GM21619 (cell line): ENCODE results near the gene PLEKHH2.
A peak's percentile ranks its signal among the peaks of the same experiment; 100 is the strongest.
"Not testable (repeated sequence)": the region's sequence is repeated elsewhere in the genome, so short reads cannot be mapped to it uniquely, and the experiment has no call there.

ENCODE experiments used
- ATAC-seq: cut with Tn5 transposase; IDR thresholded peaks from one replicate; pipeline ENCODE4 v1.9.1; 2021; ENCODE audit not compliant: unreplicated experiment

PLEKHH2 gene

DNA sequence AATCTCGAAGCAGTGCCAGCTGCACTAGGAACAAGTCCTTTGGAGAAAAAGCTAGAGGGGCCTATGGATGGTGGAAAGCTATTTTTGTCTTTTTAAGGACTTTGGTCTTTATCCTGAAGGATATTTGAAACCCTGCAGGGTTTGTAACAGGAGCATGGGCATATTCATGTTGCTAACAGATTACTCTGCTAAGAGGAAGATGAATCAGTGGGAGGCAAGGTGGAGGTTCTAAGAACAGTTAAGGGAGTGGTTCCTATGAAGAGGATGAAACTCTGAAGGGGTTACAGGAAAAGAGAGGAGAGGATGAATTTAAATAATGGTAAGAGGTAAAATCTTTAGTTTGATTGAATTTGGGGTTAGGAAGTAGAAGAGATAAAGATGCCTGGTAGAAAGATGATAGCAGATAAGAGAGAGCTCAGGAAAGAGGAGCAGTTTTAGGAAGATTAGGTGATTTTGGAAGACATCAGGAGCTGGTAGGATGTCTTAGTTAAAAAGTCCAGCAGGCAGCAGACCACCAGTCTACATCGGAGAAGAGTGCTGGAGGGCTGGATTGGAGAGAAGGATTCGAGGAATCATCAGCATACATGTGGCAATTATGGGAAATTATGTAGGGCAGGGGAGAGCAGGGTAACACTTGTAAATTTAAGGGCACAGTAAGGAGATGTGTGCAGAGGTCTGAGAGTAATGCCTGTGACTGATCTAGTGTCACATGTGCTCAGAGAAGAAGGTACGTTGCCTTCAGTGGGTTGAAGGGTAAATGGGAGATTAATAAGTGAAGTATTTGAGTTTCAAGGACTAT lies 78.4 kb downstream of the PLEKHH2 start:
- no peak for ATAC-seq

DNA sequence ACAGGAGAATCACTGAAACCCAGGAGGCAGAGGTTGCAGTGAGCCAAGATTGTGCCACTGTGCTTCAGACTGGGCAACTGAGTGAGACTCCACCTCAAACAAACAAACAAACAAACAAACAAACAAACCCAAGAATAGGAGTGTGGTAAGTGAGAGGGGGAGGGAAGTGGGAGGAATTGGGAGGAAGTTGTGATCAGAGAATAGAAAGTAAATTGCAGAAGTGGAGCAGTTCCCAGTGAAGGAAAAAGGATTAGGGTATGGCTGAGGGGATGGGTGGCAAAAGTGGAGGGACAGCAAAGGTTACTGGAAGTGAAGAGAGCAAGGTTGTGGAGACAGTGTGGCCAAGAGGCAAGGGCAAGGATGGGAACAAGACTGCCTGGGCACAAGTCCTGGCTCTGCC lies 80.3 kb downstream of the PLEKHH2 start:
- ATAC-seq = no peak

DNA sequence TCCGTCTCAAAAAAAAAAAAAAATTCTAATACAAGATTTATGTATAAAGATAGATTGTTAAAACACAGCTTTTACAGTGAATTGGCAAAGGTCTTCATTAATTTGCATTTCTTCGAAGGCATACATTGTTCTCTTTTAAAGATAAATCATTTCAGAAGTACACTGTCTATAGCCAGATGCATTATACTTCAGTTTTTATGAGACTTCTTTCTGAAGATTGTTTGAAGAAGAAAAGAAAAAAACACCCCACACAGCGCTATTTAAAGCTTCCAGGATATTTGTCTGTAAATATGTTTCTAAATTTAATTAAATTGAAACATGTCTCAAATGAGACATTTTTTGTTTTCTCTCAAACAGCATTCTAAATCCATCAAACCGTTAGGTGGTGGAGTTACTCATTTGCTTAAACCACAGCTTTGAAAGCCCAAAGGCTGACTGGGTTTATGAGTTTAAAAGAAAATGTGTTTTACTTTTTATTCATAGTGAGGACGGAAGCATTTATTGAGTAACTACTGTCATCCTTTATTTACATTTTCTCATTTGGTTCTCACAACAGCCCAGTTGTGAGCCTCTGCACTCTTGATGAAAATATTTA lies 81.6 kb downstream of the PLEKHH2 start:
- ATAC-seq = peak; percentile 78

- ATAC-seq = no peak
Observed at GRCh38 chr2:43724728-43725526, 87.9 kb downstream of the PLEKHH2 start.

GRCh38 chr2:43725711-43726246 lies 88.7 kb downstream of the PLEKHH2 start:
- ATAC-seq = no peak

DNA sequence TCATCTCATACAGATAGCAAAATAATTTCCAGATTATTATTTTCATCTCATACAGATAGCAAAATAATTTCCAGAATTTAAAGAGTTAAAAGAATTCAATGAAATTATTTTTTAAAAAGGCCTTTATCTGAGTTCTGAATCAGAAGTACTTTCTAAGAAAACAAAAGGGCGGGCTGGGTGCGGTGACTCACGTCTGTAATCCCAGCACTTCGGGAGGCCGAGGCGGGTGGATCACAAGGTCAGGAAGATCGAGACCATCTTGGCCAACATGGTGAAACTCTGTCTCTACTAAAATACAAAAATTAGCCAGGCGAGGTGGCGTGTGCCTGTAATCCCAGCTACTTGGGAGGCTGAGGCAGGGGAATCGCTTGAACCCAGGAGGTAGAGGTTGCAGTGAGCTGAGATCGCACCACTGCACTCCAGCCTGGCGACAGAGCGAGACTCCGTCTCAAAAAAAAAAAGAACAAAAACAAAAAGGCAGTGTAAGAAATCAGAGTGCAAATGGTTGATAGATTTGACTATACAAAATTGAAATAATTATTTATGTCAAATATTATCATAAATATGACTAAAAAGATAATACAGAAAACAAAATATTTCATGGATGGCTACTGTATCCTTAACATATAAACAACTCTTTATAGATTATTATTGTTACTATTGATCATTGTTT lies 90.0 kb downstream of the PLEKHH2 start:
- ATAC-seq = not testable (repeated sequence)

- no peak for ATAC-seq
Observed at GRCh38 chr2:43727634-43728014, 90.6 kb downstream of the PLEKHH2 start.

- no peak for ATAC-seq
Observed at GRCh38 chr2:43729491-43730174, 92.6 kb downstream of the PLEKHH2 start.

- no peak for ATAC-seq
Observed at GRCh38 chr2:43731211-43731610, 94.2 kb downstream of the PLEKHH2 start.

DNA sequence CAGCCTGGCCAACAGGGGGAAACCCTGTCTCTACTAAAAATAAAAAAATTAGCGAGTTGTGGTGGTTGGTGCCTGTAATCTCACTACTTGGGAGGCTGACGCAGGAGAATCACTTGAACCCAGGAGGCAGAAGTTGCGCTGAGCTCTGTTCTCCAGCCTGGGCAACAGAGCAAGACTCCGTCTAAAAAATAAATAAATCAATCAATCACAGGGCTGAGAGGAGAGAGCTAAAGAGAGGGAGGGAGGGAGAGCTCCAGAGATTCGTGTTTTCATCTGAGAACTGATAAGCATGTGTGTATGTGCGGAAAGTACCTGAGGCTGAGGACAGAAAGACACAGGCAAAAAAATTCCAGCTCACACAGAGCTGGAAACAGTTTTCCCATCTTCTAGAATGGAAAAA lies 99.6 kb downstream of the PLEKHH2 start:
- ATAC-seq = no peak

DNA sequence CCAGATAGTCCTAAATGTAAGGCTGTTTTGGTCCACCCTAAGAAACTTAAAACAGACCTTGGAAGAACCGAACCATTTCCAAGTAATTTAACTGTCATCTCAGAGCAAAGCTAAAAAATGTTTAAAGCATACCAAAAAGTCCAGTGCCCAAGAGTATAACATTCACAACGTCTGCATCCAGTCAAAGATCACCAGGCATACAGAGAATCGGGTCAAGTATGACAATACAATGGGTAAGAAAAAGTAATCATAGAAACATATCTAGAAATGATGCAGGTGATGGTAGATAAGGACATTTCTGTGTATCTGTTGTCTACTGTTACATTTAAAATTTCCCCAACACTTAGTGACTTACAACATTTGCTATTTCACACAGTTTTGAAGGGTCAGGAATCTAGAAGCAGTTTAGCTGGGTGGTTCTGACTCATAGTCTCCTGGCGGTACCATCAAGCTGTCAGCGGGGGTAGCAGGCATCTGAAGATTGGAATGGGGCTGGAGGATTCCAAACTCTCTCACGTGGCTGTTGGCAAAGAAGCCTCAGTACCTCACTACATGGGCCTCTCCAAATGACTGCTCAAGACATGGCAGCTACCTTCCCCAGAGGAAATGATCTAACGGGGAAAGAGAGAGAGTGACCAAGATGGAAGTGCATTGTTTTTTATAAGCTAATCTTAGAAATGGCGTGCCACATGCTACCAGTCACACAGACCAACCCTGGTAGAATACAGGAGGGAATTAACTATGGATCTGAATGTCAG lies 100.2 kb downstream of the PLEKHH2 start:
- ATAC-seq = no peak

DNA sequence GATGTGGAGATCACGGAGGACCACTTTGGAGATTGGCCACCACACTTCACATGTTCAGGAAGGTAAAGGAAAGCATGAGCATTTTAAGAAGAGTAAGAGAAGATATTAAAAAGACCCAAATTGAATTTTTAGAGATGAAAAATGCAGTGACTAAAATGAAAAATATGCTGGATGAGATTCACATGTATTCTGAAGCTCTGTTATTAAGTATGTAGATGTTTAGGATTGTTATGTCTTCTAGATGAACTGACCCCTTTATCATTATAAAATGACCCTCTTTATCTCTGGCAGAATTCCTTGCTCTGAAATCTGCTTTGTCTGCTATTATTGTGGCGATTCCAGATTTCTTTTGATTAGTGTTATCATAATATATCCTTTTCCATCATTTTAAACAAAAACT lies 100.8 kb downstream of the PLEKHH2 start:
- ATAC-seq = no peak

DNA sequence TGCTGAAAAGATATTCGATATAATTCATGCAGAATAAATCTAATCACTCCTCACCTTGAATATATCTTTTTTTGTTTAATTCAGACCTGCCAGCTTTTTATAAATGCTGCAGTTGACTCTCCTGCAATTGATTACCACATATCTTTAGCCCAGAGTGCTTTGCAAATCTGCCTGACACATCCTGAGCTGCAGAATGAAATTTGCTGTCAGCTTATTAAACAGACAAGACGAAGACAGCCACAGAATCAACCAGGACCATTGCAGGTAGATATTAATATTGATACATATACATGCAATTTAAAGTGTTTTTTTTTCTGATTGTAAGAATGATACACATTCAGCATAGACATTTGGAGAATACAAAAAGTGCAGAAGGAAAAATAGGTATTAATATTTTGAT lies 101.2 kb downstream of the PLEKHH2 start:
- no peak for ATAC-seq

DNA sequence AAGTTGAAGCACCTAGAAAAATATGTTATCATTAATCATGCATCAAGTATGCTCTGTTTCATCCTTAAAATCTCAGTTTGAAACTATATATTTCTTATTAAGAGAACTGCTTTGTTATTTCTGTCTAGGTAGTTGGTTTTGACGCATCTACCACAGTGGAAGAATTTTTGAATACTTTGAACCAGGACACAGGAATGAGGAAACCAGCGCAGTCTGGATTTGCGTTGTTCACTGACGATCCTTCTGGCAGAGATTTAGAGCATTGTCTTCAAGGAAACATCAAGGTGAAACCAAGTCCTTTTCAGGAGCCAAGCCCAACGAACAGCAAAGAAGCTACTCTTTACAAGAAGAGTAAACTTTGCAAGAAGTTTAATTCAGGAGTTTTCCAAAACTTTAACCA lies 106.6 kb downstream of the PLEKHH2 start:
- no peak for ATAC-seq

DNA sequence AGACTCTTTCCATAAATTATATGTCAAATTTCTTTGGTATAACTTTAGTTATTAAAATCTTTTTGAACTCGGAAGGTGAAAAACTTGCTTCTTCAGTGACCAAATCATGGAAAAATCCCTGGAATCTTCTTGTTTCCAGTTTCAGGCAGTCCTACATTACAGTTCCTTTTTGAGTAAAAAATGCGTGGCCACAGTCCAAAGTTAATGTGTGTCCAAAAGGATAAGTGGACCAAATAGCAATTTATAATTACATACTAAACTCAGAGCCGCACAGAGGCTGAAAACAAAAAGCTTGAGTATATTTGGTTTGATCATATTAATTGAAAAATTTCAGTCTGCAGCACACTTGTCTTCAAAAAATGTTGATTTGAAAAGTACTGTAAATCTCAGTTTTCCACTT lies 108.4 kb downstream of the PLEKHH2 start:
- ATAC-seq = no peak

GRCh38 chr2:43748333-43748732 lies 111.3 kb downstream of the PLEKHH2 start:
- ATAC-seq = no peak

DNA sequence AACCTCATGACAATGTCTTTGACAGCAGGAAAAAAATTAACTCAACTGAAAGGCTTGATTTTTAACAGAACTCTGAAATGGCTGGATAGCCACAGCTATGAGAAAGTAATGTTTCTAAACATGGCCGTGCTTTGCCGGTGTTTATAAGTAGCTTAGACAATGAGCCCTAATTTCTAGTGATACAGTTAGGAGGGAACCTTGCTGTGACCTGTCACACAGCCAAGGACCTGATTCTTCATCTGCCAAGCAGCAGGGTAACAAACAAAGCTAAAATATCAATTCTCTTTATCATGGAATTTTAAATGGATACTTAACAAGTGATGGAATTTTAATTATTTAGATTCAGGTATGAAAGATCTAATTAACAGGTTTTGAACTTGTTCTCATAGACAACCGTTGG lies 112.5 kb downstream of the PLEKHH2 start:
- ATAC-seq = no peak

DNA sequence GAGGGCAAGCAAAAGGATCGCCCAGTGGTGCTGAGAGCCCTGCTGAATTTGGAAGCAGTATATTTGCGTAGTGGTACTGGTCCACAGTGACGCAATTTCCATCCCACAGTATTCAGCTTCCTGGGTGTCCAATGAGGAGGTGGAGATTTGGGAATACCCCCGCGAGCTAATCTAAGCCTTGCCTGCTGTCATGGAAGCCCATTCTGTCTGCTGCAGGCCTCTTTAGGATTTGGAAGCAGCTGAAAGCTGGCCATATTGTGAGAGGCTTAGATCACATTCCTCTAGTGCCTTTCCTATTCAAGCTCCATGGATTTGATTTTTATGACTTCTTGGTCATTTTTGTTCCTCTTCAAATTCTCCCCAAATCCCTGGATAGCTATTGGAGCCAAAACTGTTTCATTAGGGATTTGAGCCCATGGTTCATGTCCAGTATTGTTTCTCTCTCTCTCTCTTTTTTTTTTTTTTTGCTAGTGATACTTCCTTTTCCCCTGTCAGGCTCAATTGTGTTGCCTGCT lies 114.5 kb downstream of the PLEKHH2 start:
- ATAC-seq = no peak

DNA sequence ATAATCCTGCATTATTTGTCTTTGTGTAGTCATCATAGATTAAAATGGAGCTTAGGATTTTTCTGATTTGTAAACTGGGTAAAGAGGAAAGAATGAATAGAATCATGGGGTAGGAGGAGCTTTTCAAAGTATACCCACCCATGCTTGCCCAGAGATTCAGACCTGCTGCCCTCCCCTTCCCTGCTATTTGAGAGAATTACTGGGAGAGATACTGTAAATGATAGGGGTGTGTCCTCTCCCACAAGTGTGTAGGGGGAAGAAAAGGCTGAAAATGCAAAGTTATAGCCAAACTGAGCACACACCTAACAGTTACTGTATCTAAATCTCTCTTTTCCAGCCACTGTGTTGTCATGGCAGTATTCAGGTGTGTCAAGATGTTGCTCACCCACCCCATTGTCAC lies 115.2 kb downstream of the PLEKHH2 start:
- no peak for ATAC-seq

GRCh38 chr2:43754180-43754579 lies 117.1 kb downstream of the PLEKHH2 start:
- ATAC-seq = no peak
